ENCODE measurements around the gene CFAP53. TPM values are rescaled to one million over a fixed set of nuclear protein-coding genes. Genes with fewer than 3 reads are reported as not detected.

Gene CFAP53, protein sequence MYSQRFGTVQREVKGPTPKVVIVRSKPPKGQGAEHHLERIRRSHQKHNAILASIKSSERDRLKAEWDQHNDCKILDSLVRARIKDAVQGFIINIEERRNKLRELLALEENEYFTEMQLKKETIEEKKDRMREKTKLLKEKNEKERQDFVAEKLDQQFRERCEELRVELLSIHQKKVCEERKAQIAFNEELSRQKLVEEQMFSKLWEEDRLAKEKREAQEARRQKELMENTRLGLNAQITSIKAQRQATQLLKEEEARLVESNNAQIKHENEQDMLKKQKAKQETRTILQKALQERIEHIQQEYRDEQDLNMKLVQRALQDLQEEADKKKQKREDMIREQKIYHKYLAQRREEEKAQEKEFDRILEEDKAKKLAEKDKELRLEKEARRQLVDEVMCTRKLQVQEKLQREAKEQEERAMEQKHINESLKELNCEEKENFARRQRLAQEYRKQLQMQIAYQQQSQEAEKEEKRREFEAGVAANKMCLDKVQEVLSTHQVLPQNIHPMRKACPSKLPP
- total RNA-seq = 0.53 and 1.2 TPM in 2 replicates

DNA sequence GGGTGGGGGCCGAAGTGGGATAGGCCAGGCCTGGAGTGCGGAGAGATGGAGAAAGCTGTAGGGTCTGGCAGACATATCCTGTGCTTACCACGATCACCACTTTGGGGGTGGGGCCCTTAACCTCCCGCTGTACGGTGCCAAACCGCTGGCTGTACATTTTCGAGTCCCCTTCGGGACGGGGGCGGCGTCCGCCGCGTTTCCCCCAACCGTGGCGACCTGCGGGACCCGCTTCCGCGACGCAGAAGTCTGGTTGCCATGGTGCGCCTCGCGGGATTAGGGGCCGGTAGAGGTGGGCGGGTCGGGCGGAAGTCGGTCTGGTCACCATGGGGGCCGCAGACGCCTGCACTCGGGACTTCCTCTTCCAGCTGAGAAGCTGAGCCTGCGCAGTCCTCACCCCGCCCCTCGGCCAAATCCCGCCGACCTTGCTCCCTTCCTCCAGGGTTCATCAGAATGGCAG, at the start of gene CFAP53:
TSS of gene CFAP53 (minus strand) at position 248 of the 457 bp plus-strand sequence. CDS start at position 157, 91 bp downstream.

DNA sequence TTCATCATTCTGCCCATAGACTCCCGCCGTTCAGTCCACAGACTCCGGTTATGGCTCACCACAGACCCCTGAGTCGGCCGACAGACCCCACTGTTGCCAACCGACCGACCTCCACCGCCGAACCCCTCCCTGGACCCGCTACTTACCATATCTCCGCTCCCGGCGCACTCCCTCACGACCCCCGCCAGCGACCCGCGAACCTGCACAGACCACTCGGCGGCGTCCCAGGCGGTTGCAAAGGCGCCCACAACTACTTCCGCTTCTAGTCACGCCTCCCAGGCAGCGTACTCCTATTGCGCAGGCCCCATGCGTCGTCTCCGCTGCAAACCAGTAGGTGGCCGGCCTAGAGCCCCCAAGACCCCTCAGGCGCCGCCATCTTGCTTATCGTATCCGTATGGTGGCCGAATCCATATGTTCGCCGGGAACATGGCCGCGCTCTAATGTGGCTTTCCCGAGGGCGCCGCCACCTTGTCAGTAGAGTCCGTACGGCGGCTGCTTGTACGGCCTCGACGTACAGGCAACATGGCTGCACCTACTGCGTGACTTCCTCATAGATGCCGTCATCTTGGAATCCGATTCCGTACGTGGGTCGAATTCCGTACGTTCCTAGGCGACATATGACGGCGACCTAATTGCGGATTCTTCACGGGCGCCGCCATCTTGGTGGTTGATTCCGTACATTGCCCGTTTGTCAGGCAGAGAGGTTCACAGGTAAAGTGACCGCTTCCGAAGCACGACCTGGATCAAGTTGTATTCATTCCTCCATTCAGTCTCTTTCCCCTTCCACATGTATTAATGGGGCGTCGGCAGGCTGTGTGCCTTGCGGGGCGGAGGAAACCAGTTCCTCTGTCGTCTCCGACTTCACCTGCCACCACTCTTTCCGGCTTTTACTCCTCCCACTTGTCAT, 21.4 kb upstream of the CFAP53 start, which contains the start of gene CXXC1:
TSS of gene CXXC1 (minus strand) at position 252 of the 907 bp plus-strand sequence. CDS start at position 149, 103 bp downstream.

DNA sequence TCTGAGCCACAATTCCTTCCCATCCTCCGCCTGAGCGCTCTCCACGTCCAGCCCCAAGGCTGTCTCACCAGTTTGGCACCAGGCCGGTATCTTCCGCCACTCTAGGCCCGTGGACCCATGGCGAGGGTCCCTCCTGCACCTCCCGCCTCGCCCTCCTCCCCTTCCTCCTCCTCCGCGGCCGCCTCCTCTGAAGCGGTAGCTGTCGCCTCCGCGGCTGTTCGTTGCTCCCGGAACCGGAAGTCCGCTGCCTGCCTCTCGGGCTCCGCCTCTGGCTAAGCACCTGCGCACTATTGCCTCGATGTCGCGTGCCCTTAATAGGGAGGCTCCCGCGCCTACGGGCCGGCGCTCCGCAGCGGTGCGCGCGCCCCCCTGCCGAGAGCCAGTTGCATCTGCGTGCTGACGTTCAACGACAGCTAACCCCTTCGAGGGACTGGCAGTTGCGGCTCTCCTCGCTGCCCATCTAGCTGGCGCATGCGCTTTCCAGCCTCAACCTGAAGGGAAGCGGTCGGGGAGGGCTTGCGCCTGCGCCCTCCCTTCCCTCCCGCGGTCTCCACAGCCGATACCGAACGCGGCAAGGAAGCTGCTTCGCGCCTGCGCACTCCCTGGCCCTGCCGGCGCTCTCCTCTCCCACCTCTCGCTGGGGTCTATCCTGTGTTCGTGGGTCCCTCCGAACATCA, 15.1 kb upstream of the CFAP53 start, which contains the start of gene MBD1:
TSS of gene MBD1 (minus strand) at position 229 of the 677 bp plus-strand sequence. CDS start 1,531 bp downstream, outside the sequence.

DNA sequence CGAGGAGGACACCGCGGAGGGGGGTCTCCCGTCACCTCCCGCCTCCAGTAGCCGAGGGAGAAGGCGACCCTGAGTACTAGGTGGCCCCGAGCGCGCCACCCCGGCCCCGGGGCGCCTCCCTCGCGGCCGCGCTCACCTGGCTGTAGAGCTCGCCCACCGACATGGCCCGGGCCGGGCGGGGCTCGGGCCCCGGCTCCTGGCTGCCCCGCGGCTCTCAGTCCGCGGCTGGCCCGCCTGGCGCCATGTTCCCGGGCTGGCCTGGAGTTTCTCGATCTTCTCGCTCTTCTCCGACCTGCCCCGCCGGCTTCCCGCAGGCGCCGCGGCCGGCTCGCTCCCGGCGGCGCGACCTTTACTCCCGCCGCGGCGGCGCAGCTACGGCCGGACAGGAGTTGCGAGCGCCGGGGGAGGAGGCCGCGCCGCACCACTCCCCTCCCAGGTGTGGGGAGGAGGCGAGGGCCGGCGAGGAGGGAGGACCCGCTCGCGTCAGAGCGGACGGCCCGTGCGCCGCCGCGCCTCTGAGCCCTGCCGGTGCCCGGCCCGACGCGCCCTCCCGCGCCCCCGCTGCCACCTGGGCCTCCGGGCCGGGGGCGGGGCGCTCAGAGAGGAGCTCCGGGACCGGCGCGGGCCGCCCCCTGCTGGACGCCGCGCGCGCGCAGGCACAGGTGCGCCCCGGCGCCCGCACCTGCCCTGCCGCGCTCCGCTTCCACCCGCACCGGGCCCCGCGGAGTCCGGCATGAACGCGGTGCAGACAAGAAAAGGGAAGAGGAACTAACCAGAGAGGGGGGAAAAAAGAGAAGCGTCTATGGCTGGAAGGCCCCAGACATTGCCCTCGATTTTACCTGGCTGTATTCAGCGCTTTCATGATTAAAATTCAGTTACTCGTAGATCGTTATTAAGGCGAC, 71.4 kb downstream of the CFAP53 start, which contains the start of gene MYO5B:
TSS of gene MYO5B (minus strand) at position 517 of the 902 bp plus-strand sequence. CDS start at position 163, 354 bp downstream.

Other genes starting within 250 kb of the CFAP53 start
- gene MYO5B, start 71.3 kb downstream of the CFAP53 start, total RNA-seq = not detected in 2 replicates
- gene MBD1, start 15.0 kb upstream of the CFAP53 start, total RNA-seq = 70.6 and 78.7 TPM in 2 replicates
- 27.7 and 32.8 TPM in 2 replicates for gene CXXC1, start 21.2 kb upstream of the CFAP53 start, total RNA-seq
- gene SKA1, start 108.6 kb upstream of the CFAP53 start, total RNA-seq = 21.1 and 34.3 TPM in 2 replicates

Measured in myometrial cell (primary cell).